ENCODE measurements around the gene KHDC1.
"Not testable (repeated sequence)": the region's sequence is repeated elsewhere in the genome, so short reads cannot be mapped to it uniquely, and the experiment has no call there.

Gene KHDC1

GRCh38 chr6:73252703-73253102, 10.3 kb downstream of the KHDC1 start:
- Histone ChIP-seq H3K4me3 (ENCODE audit: insufficient read depth, low read depth, low read length) (no peak overlapping the region), H3K36me3 (ENCODE audit: control insufficient read depth, insufficient read depth, low read length) (no peaks in the 10 kb centered on the region)
- 83 to 91% methylated on average over 2 of the region's 2 CpGs for WGBS, 2 experiments

GRCh38 chr6:73250016-73250415, 13.0 kb downstream of the KHDC1 start:
- H3K4me1 ChIP-seq (ENCODE audit: control insufficient read depth, insufficient read depth, low read length): no peaks in the 10 kb centered on the region

More at GRCh38 chr6:73252703-73253102, 10.3 kb downstream of the KHDC1 start:
- Histone ChIP-seq H3K9me3 (ENCODE audit: control insufficient read depth, low read length) (no peaks in the 10 kb centered on the region), H3K27ac (ENCODE audit: insufficient read depth, low read depth, low read length, poor library complexity, severe bottlenecking) (no peak overlapping the region), H3K27me3 (ENCODE audit: control insufficient read depth, insufficient read depth, low read length, poor library complexity, severe bottlenecking) (no peaks in the 10 kb centered on the region), H3K4me1 (ENCODE audit: control insufficient read depth, insufficient read depth, low read length) (no peaks in the 10 kb centered on the region)

GRCh38 chr6:73248192-73248903, 14.6 kb downstream of the KHDC1 start:
- Histone ChIP-seq H3K27ac (ENCODE audit: insufficient read depth, low read depth, low read length, poor library complexity, severe bottlenecking) (no peak overlapping the region), H3K9me3 (ENCODE audit: control insufficient read depth, low read length) (no peaks in the 10 kb centered on the region), H3K36me3 (ENCODE audit: control insufficient read depth, insufficient read depth, low read length) (no peaks in the 10 kb centered on the region), H3K4me3 (ENCODE audit: insufficient read depth, low read depth, low read length) (no peak overlapping the region), H3K27me3 (ENCODE audit: control insufficient read depth, insufficient read depth, low read length, poor library complexity, severe bottlenecking) (no peaks in the 10 kb centered on the region), H3K4me1 (ENCODE audit: control insufficient read depth, insufficient read depth, low read length) (no peaks in the 10 kb centered on the region)
- 81 to 87% methylated on average over 4 of the region's 5 CpGs for WGBS, 2 experiments

More at GRCh38 chr6:73250016-73250415, 13.0 kb downstream of the KHDC1 start:
- Histone ChIP-seq H3K4me3 (ENCODE audit: insufficient read depth, low read depth, low read length) (no peak overlapping the region), H3K9me3 (ENCODE audit: control insufficient read depth, low read length) (no peaks in the 10 kb centered on the region), H3K36me3 (ENCODE audit: control insufficient read depth, insufficient read depth, low read length) (no peaks in the 10 kb centered on the region), H3K27me3 (ENCODE audit: control insufficient read depth, insufficient read depth, low read length, poor library complexity, severe bottlenecking) (no peaks in the 10 kb centered on the region), H3K27ac (ENCODE audit: insufficient read depth, low read depth, low read length, poor library complexity, severe bottlenecking) (no peak overlapping the region)

- Histone ChIP-seq H3K27me3 (ENCODE audit: control insufficient read depth, insufficient read depth, low read length, poor library complexity, severe bottlenecking) (no peaks in the 10 kb centered on the region), H3K27ac (ENCODE audit: insufficient read depth, low read depth, low read length, poor library complexity, severe bottlenecking) (no peak overlapping the region), H3K4me1 (ENCODE audit: control insufficient read depth, insufficient read depth, low read length) (no peaks in the 10 kb centered on the region), H3K9me3 (ENCODE audit: control insufficient read depth, low read length) (no peaks in the 10 kb centered on the region), H3K36me3 (ENCODE audit: control insufficient read depth, insufficient read depth, low read length) (no peaks in the 10 kb centered on the region), H3K4me3 (ENCODE audit: insufficient read depth, low read depth, low read length) (no peak overlapping the region)
- WGBS, 2 experiments: 87 to 91% methylated on average over 5 of the region's 5 CpGs
Measured at GRCh38 chr6:73242001-73242400, 21.0 kb downstream of the KHDC1 start.

GRCh38 chr6:73240730-73241129, 22.3 kb downstream of the KHDC1 start:
- no peaks in the 10 kb centered on the region for H3K27me3 ChIP-seq (ENCODE audit: control insufficient read depth, insufficient read depth, low read length, poor library complexity, severe bottlenecking)
- no peaks in the 10 kb centered on the region for H3K36me3 ChIP-seq (ENCODE audit: control insufficient read depth, insufficient read depth, low read length)
- H3K4me1 ChIP-seq (ENCODE audit: control insufficient read depth, insufficient read depth, low read length): no peaks in the 10 kb centered on the region
- 94 to 98% methylated on average over 4 of the region's 4 CpGs for WGBS, 2 experiments
- H3K9me3 ChIP-seq (ENCODE audit: control insufficient read depth, low read length): no peaks in the 10 kb centered on the region
- no peak overlapping the region for H3K27ac ChIP-seq (ENCODE audit: insufficient read depth, low read depth, low read length, poor library complexity, severe bottlenecking)
- H3K4me3 ChIP-seq (ENCODE audit: insufficient read depth, low read depth, low read length): no peak overlapping the region

GRCh38 chr6:73236144-73236750, 26.7 kb downstream of the KHDC1 start:
- 92 to 95% methylated on average over 5 of the region's 5 CpGs for WGBS, 2 experiments
- Histone ChIP-seq H3K4me3 (ENCODE audit: insufficient read depth, low read depth, low read length) (no peak overlapping the region), H3K27ac (ENCODE audit: insufficient read depth, low read depth, low read length, poor library complexity, severe bottlenecking) (no peak overlapping the region), H3K9me3 (ENCODE audit: control insufficient read depth, low read length) (no peaks in the 10 kb centered on the region), H3K4me1 (ENCODE audit: control insufficient read depth, insufficient read depth, low read length) (no peaks in the 10 kb centered on the region), H3K27me3 (ENCODE audit: control insufficient read depth, insufficient read depth, low read length, poor library complexity, severe bottlenecking) (no peaks in the 10 kb centered on the region), H3K36me3 (ENCODE audit: control insufficient read depth, insufficient read depth, low read length) (no peaks in the 10 kb centered on the region)

- Histone ChIP-seq H3K9me3 (ENCODE audit: control insufficient read depth, low read length) (no peaks in the 10 kb centered on the region), H3K27me3 (ENCODE audit: control insufficient read depth, insufficient read depth, low read length, poor library complexity, severe bottlenecking) (no peaks in the 10 kb centered on the region), H3K27ac (ENCODE audit: insufficient read depth, low read depth, low read length, poor library complexity, severe bottlenecking) (no peak overlapping the region), H3K36me3 (ENCODE audit: control insufficient read depth, insufficient read depth, low read length) (no peaks in the 10 kb centered on the region), H3K4me1 (ENCODE audit: control insufficient read depth, insufficient read depth, low read length) (no peaks in the 10 kb centered on the region), H3K4me3 (ENCODE audit: insufficient read depth, low read depth, low read length) (no peak overlapping the region)
- 92 to 95% methylated on average over 1 of the region's 1 CpG for WGBS, 2 experiments
Measured at GRCh38 chr6:73234733-73235132, 28.3 kb downstream of the KHDC1 start.

GRCh38 chr6:73233971-73234370, 29.0 kb downstream of the KHDC1 start:
- not testable (repeated sequence) for H3K4me1 ChIP-seq (ENCODE audit: control insufficient read depth, insufficient read depth, low read length); H3K4me3 ChIP-seq (ENCODE audit: insufficient read depth, low read depth, low read length); H3K36me3 ChIP-seq (ENCODE audit: control insufficient read depth, insufficient read depth, low read length); H3K27me3 ChIP-seq (ENCODE audit: control insufficient read depth, insufficient read depth, low read length, poor library complexity, severe bottlenecking); H3K27ac ChIP-seq (ENCODE audit: insufficient read depth, low read depth, low read length, poor library complexity, severe bottlenecking); H3K9me3 ChIP-seq (ENCODE audit: control insufficient read depth, low read length)
- 74 to 78% methylated on average over 3 of the region's 3 CpGs for WGBS, 2 experiments

- WGBS, 2 experiments: 91 to 93% methylated on average over 6 of the region's 6 CpGs
Measured at GRCh38 chr6:73233048-73233447, 29.9 kb downstream of the KHDC1 start.

GRCh38 chr6:73231986-73232391, 31.0 kb downstream of the KHDC1 start:
- WGBS, 2 experiments: 69 to 91% methylated on average over 1 of the region's 1 CpG

More at GRCh38 chr6:73233048-73233447, 29.9 kb downstream of the KHDC1 start:
- no peaks in the 10 kb centered on the region for H3K4me1 ChIP-seq (ENCODE audit: control insufficient read depth, insufficient read depth, low read length)
- no peaks in the 10 kb centered on the region for H3K27me3 ChIP-seq (ENCODE audit: control insufficient read depth, insufficient read depth, low read length, poor library complexity, severe bottlenecking)
- H3K36me3 ChIP-seq (ENCODE audit: control insufficient read depth, insufficient read depth, low read length): no peaks in the 10 kb centered on the region
- no peak overlapping the region for H3K27ac ChIP-seq (ENCODE audit: insufficient read depth, low read depth, low read length, poor library complexity, severe bottlenecking)
- no peaks in the 10 kb centered on the region for H3K9me3 ChIP-seq (ENCODE audit: control insufficient read depth, low read length)
- H3K4me3 ChIP-seq (ENCODE audit: insufficient read depth, low read depth, low read length): no peak overlapping the region

More at GRCh38 chr6:73231986-73232391, 31.0 kb downstream of the KHDC1 start:
- Histone ChIP-seq H3K27me3 (ENCODE audit: control insufficient read depth, insufficient read depth, low read length, poor library complexity, severe bottlenecking) (no peaks in the 10 kb centered on the region), H3K36me3 (ENCODE audit: control insufficient read depth, insufficient read depth, low read length) (no peaks in the 10 kb centered on the region), H3K9me3 (ENCODE audit: control insufficient read depth, low read length) (no peaks in the 10 kb centered on the region), H3K4me3 (ENCODE audit: insufficient read depth, low read depth, low read length) (no peak overlapping the region), H3K27ac (ENCODE audit: insufficient read depth, low read depth, low read length, poor library complexity, severe bottlenecking) (no peak overlapping the region), H3K4me1 (ENCODE audit: control insufficient read depth, insufficient read depth, low read length) (no peaks in the 10 kb centered on the region)
